Middle frontal gyrus (tissue), 1 donor: Measurements from ENCODE around the gene HAP1.
"Not testable (repeated sequence)": the region's sequence is repeated elsewhere in the genome, so short reads cannot be mapped to it uniquely, and the experiment has no call there.

Experiments
- DNase-seq: peaks from one replicate; pipeline ENCODE4 v3.0.0-alpha.2; 2015; ENCODE audit warnings: low spot score; ENCODE audit errors: extremely low spot score

Gene HAP1

GRCh38 chr17:41691031-41691777, 43.2 kb downstream of the HAP1 start:
- no peak for DNase-seq

GRCh38 chr17:41690497-41690896, 43.9 kb downstream of the HAP1 start:
- no peak for DNase-seq

GRCh38 chr17:41689497-41690299, 44.7 kb downstream of the HAP1 start:
- no peak for DNase-seq

DNA sequence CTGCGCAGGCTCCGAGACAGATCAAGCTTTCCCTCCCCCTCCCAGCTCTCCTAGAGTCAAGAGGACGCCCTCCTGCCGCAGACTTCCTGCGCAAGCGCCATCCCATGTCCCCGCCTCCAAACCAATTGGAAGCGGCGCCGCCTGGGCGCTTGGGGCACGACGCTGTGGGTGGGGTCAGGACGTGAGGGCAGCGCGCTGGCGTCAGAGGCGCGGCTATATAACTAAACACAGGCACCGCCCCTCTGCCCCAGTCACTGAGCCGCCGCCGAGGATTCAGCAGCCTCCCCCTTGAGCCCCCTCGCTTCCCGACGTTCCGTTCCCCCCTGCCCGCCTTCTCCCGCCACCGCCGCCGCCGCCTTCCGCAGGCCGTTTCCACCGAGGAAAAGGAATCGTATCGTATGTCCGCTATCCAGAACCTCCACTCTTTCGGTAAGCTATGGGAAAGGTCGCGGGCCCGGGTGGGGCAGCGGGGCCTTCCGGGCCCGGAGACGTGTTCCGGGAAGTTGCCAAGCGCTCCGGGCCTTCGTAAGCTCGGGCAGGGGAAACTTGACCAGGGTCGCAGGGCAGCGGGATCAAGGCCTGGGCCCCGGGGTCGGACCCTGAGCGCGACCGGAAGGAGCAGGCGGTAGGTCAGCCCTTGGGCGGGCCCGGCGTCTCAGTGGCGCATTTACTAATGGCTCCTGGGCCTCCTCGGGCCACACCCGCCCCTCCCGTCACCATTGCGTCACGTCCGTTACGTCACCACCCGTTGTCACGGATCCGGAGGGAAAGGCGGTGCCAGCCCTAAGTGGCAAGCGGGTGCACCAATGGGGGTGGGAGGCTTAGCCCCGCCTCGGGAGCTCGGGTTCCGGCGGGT, 45.6 kb downstream of the HAP1 start, which contains the start of gene EIF1:
EIF1 (plus strand) TSS at position 245 of the 856 bp plus-strand sequence; CDS start at position 399, 154 bp downstream.
- DNase-seq = peak; percentile 100

DNA sequence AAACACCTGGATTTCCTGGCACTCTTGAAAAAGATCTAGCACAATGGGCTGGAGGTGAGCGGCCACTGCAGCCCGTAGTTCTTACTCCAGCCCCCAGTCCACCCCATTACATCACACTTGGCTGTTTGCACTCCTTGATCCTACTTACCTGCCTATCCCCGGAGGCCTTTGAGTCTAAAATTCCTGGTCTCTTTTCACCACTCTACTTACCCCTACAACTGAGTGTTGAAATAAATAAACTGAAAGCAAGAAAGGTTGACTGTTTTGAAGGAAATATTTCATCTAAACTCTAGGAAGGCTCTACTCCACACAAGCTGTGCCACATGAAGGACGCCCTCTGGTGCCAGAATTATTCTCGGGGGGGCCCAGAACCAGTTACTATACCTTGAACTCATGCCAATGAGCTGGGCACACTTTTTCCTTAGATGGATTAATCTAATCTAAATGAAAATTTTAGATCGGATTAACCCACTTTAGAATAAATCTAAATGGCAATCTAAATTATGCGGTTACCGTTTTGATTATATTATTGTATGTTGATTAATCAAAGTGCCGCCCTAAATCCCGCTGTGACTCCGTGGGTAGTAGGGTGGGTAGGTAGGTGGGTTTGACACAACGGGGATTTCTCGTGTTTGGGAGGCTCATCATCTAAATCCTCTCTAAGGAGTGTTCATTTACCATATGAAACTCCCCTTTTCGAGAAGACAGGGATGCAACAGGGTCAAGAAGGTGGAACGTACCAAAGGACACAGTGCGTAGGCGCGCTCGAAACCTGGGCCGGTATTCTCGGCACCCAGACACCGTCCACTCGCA, 46.4 kb downstream of the HAP1 start:
- peak; percentile 33 for DNase-seq

- no peak for DNase-seq
These were observed 48.2 kb downstream of the HAP1 start for GRCh38 chr17:41686281-41686680.

- DNase-seq = not testable (repeated sequence)
These were observed 48.7 kb downstream of the HAP1 start for GRCh38 chr17:41685753-41686152.

- DNase-seq = no peak
These were observed 50.4 kb downstream of the HAP1 start for GRCh38 chr17:41684035-41684434.

GRCh38 chr17:41683441-41684007, 50.9 kb downstream of the HAP1 start:
- DNase-seq = no peak

- DNase-seq = no peak
These were observed 51.8 kb downstream of the HAP1 start for GRCh38 chr17:41682631-41683030.

GRCh38 chr17:41681776-41682175, 52.7 kb downstream of the HAP1 start:
- no peak for DNase-seq

DNA sequence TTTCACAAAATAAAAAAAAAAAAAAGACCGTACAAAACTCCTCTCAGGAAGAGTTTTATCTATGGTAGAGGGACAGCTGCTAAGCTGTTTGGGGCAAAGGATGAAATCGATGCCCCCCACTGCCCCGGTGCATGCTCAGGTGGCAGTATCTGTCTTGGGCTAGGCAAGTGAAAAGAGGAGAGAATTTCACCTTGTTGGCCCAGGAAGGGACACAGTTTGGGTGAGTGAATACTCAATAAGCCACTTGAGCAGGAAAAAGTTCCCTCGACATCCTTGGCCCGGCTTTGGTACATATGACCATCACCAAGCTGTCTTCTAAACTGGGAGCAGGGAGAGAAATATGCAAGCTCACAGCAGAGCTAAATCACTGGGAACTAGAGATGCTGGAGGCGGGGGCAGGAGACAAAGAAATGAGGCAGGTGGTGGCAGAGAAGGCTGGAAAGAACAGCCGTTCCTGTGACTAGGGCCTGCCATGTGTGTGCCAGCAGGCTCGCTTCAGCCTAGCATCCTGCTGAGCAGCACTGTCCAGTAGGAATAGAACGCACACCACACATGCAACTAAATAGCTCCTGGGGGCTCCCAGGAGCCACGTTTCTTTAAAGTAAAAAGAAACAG, 53.9 kb downstream of the HAP1 start:
- DNase-seq = peak; percentile 46

GRCh38 chr17:41679740-41680425, 54.6 kb downstream of the HAP1 start:
- no peak for DNase-seq

DNA sequence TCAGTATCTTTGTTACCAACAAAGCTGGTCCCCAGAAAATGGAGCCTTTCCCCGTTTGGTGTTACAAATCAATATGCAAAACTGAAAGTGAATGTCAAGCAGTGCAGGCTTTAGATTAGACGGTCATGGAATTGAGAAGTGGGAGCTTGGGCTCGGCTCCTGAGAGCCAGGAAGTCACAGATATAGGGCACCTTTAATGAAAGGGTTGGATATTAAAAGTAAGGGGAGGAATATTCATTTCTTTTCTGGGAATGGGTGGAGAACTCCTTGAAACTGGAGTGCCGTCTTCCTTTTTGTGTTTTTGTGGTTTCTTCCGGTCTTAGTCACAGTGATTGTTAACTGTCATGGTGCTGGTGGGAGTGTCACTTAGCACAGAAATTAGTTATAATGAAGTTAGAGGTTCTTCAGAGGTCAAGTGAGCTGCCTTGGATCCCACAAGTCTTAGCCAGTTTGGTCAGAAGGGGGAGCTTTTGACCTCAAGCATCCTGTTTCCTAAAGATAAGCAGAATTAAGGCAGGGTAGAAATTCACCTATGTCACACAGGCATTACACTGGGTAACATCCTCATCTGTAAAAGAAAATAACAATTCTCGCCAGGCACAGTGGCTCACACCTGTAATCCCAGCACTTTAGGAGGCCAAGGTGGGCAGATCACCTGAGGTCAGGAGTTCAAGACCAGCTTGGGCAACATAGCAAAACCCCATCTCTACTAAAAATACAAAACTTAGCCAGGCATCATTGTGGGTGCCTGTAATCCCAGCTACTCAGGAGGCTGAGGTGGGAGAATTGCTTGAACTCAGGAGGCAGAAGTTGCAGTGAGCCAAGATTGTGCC, 55.3 kb downstream of the HAP1 start:
- DNase-seq = no peak

DNA sequence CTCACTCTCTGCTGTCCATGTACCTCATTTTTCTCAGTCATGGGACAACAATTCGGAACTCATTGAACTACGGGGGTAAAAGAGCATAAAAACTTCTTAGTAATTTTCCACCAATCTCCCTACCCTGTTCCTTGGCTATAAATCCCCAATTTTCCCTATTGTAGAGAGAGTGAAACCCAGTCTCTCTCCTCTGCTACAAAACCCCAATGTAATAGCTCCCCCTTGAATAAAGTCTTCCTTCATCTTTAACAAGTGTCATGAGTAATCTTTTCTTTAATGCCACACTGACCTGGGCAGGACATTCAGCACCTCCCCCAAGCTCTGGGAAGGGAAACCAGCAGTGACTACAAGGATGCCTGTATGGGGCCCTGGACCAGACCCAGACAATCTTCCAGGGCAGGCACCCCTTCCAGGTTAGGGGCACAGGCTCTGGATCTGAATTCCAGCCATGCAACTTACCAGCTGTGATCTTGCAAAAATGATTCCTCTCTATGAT, 56.0 kb downstream of the HAP1 start:
- no peak for DNase-seq

GRCh38 chr17:41676058-41676419, 58.4 kb downstream of the HAP1 start:
- no peak for DNase-seq

DNA sequence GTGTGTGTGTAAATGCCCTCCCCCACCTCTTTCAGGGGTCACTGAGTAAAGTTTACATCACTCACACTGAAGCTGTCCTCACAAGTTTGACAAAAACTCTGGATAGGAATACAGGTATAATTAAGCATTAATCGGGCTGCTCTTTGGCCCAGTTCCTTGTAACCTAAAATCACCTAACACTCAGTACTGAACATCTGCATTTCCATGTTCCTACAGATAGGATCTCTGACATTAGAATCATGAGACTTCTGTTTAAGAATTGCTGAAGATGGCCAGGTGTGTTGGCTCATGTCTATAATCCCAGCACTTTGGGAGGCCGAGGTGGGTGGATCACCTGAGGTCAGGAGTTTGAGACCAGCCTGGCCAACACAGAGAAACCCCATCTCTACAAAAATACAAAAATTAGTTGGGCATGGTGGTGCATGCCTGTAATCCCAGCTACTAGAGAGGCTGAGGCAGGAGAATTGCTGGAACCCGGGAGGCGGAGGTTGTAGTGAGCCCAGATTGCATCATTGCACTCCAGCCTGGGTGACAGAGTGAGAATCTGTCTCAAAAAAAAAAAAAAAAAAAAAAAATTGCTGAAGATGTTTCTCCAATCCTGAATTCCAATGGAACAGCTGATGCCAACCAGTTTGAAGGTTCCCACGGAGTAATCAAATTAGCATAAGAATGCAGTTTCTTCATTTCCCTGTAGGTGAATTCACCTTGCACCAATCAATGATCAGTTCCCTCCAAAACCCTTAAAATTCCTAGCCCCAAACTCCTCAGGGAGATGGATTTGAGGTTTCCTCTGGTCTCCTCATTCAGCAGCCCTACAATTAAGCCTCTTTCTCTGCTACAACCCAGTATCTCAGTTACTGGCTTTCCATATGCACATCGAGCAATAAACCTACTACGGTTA, 59.0 kb downstream of the HAP1 start:
- DNase-seq = not testable (repeated sequence)
